Chondrocyte (in vitro differentiated cells): Measurements from ENCODE around the gene CNTRL. TPM values are rescaled to one million over a fixed set of nuclear protein-coding genes. Genes with fewer than 3 reads are reported as not detected.

Experiments
- DNase-seq: peaks from one replicate; pipeline ENCODE4 v3.0.0; 2021; ENCODE audit warnings: mixed read lengths, low spot score
- H3K27ac Mint-ChIP-seq: one replicate; pipeline ENCODE4 v1.8.0; 2021; ENCODE audit warnings: mild to moderate bottlenecking, moderate library complexity, mixed read lengths; ENCODE audit not compliant: unreplicated experiment
- H3K27me3 Mint-ChIP-seq: 2 replicates; pipeline ENCODE4 v1.8.0; 2021; ENCODE audit warnings: low read depth, mixed read lengths
- H3K36me3 Mint-ChIP-seq: 2 replicates; pipeline ENCODE4 v1.8.0; 2021; ENCODE audit warnings: low read depth, mixed read lengths
- H3K4me1 Mint-ChIP-seq: 2 replicates; pipeline ENCODE4 v1.8.0; 2021; ENCODE audit warnings: low read depth, mild to moderate bottlenecking, mixed read lengths
- H3K4me3 Mint-ChIP-seq: one replicate; pipeline ENCODE4 v1.8.0; 2021; ENCODE audit warnings: mild to moderate bottlenecking, moderate library complexity, mixed read lengths; ENCODE audit not compliant: unreplicated experiment
- H3K9me3 Mint-ChIP-seq: 2 replicates; pipeline ENCODE4 v1.8.0; 2021; ENCODE audit warnings: low read depth, mixed read lengths
- total RNA-seq: library from RNA; stranded (reverse); gene quantifications from 3 replicates; pipeline ENCODE4 v1.2.1, GENCODE V29; 2021
- TF ChIP-seq, protein P1 (sequence below): fragments of 200-600 bp; sonication (generic); IDR thresholded peaks from 2 replicates; pipeline ENCODE4 v1.5.0; 2021; ENCODE audit warnings: antibody characterized with exemption, mild to moderate bottlenecking, moderate library complexity

The CNTRL gene
- total RNA-seq, 1 donor from 2014 or later, result 4.9 TPM

DNA sequence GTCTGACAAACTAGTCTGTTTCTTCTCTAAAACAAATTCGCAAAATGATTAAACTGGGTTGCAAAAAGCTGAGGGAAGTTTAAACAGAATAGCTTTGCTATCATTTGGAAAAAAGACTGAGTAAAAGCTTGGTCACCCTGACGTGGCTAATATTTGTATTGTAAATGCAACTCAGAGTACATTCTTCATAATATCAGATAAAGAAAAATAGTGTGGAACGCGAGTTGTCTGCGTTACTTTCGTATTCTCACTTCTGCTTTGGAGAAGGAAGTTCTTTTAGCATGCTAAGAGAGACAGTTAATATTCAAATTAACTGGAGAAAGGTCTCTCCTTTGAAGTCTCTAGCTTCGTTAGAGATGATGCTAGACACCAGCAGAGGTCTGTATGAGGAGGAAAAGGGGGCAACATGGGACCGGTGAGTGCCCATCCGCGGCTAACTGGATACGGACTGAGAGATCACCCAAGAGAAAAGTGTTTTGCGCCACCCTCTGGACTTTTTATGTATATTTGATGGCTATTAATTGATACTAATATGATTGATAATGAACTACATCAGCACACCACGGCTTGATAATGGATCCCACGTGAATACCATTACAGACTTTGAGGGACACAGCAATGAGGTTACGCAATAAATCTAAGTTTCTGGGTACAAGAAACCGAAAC, 2.9 kb upstream of the CNTRL start:
- TF ChIP-seq, protein P1, sequence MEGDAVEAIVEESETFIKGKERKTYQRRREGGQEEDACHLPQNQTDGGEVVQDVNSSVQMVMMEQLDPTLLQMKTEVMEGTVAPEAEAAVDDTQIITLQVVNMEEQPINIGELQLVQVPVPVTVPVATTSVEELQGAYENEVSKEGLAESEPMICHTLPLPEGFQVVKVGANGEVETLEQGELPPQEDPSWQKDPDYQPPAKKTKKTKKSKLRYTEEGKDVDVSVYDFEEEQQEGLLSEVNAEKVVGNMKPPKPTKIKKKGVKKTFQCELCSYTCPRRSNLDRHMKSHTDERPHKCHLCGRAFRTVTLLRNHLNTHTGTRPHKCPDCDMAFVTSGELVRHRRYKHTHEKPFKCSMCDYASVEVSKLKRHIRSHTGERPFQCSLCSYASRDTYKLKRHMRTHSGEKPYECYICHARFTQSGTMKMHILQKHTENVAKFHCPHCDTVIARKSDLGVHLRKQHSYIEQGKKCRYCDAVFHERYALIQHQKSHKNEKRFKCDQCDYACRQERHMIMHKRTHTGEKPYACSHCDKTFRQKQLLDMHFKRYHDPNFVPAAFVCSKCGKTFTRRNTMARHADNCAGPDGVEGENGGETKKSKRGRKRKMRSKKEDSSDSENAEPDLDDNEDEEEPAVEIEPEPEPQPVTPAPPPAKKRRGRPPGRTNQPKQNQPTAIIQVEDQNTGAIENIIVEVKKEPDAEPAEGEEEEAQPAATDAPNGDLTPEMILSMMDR, result peak; percentile 61
- Mint-ChIP-seq H3K27ac (no peak overlapping the region), H3K27me3 (no peaks in the 10 kb centered on the region), H3K9me3 (peaks cover 15% of the 10 kb centered on the region), H3K4me1 (peaks cover 23% of the 10 kb centered on the region), H3K4me3 (peak overlapping the region; percentile 6), H3K36me3 (peaks cover 3% of the 10 kb centered on the region)
- no peak for DNase-seq

GRCh38 chr9:121073038-121073437, 1.7 kb upstream of the CNTRL start:
- Mint-ChIP-seq H3K27me3 (no peaks in the 10 kb centered on the region), H3K4me3 (no peak overlapping the region), H3K4me1 (peaks cover 23% of the 10 kb centered on the region), H3K9me3 (peaks cover 10% of the 10 kb centered on the region), H3K36me3 (no peaks in the 10 kb centered on the region), H3K27ac (no peak overlapping the region)
- TF ChIP-seq, protein P1, result no peak
- DNase-seq, result no peak

DNA sequence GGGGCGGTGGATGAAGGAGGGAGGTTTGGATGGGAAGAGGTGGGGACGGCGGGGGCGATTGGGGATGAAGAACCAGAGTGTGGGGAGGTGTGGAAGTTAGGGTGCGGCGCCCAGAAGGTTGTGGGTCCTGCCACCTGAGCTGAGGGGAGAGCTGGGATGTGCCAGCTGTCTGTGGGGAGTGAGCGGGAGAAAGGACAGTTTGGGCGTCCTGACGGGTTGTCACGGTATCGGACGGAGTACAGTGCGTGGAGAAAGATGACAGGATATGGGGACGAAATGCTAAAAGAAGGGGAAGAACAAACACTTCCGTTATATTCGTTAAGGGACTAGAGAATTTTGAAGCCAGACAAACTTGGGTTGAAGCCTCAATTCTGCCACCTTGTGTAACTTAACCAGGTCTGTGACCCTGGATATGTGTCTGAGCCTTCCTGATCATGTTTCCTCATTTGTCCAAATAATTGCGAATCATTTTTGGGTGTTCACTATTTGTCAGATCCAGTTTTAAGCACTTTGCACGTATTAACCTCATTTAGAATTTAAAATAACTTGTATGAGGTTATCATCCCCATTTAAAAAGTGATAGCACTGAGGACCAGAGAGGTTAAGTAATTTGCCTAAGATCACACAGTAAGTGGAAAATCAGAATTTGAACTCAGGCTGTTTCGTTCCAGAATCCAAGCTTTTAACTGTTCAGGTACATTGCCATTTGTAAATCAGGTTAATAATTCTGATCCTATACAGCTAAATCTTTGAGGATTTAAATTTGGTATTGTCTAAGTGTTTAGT, 689 bp downstream of the CNTRL start:
- no peak for DNase-seq

GRCh38 chr9:121082075-121082474, 7.3 kb downstream of the CNTRL start:
- no peaks in the 10 kb centered on the region for H3K27me3 Mint-ChIP-seq
- TF ChIP-seq, protein P1, result no peak
- H3K36me3 Mint-ChIP-seq, result peaks cover 5% of the 10 kb centered on the region
- no peaks in the 10 kb centered on the region for H3K4me1 Mint-ChIP-seq
- H3K27ac Mint-ChIP-seq, result no peak overlapping the region
- H3K4me3 Mint-ChIP-seq, result no peak overlapping the region
- no peak for DNase-seq
- H3K9me3 Mint-ChIP-seq, result no peaks in the 10 kb centered on the region

More for the DNA sequence above, 689 bp downstream of the CNTRL start:
- no peaks in the 10 kb centered on the region for H3K9me3 Mint-ChIP-seq
- H3K36me3 Mint-ChIP-seq, result no peaks in the 10 kb centered on the region
- TF ChIP-seq, protein P1, result peak; percentile 58
- peaks cover 23% of the 10 kb centered on the region for H3K4me1 Mint-ChIP-seq
- no peaks in the 10 kb centered on the region for H3K27me3 Mint-ChIP-seq
- peak overlapping the region; percentile 95 for H3K27ac Mint-ChIP-seq
- H3K4me3 Mint-ChIP-seq, result peak overlapping the region; percentile 95

DNA sequence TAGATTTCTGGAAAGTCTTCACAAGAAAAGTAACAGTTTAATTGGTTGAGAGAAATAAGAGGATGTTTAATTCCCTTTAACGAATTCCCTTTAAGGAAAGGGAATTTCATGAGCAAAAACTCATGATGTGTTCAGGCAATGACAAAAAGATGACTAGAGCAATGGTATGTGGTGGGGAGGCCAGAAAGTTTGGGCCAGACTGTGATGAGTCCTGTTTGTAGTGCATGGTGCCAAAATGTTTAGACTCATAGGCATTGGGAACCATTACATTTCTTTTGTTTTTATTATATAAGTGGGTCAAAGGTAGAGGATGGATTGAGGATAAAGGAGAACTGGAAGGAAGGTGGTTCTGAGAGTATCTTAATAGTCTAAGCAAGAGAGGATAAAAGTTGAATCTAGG, 10.9 kb downstream of the CNTRL start:
- DNase-seq, result no peak
- Mint-ChIP-seq H3K4me3 (no peak overlapping the region), H3K27ac (no peak overlapping the region), H3K9me3 (no peaks in the 10 kb centered on the region), H3K4me1 (no peaks in the 10 kb centered on the region), H3K27me3 (no peaks in the 10 kb centered on the region), H3K36me3 (peaks cover 5% of the 10 kb centered on the region)
- TF ChIP-seq, protein P1, result no peak
